Fibroblast of villous mesenchyme (primary cell): Measurements from ENCODE around the gene CAGE1. TPM values are rescaled to one million over a fixed set of nuclear protein-coding genes. Genes with fewer than 3 reads are reported as not detected.

ENCODE experiments used
- DNase-seq: peaks from one replicate; pipeline ENCODE4 v3.0.0-alpha.2; 2010; ENCODE audit warnings: low read depth
- H3K4me3 ChIP-seq: 2 replicates; pipeline ENCODE4 v1.5.1; 2011; ENCODE audit warnings: low read depth, mild to moderate bottlenecking, low read length
- total RNA-seq: library from RNA; depleted of rRNA; stranded (reverse); fragments of >200 nt; gene quantifications from 2 replicates; pipeline ENCODE4 v1.2.3, GENCODE V29; 2012
- TF ChIP-seq, protein P1 (sequence below): IDR thresholded peaks from 2 replicates; pipeline ENCODE4 v1.5.1; 2012; ENCODE audit warnings: low read depth, mild to moderate bottlenecking, low read length; ENCODE audit not compliant: insufficient read depth

CAGE1 gene
- total RNA-seq, 1 donor: under 0.01 TPM

DNA sequence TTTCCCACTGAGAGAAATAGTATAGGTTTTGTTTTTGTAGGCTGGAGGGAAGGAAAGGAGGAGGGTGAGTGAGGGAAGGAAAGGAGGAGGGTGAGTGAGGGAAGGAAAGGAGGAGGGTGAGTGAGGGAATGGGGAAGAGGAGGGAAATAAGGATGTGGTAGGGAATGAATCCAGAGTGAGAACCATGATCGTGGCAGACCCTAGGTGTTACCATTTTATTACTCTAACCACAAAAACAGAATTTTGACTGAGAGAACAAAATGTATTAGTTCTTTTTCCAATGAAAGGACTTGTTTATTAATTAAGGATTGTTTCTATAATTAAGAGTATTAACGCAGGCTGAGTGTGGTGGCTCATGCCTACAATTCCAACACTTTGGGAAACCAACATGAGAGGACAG, 92.9 kb downstream of the CAGE1 start:
- TF ChIP-seq, protein P1, sequence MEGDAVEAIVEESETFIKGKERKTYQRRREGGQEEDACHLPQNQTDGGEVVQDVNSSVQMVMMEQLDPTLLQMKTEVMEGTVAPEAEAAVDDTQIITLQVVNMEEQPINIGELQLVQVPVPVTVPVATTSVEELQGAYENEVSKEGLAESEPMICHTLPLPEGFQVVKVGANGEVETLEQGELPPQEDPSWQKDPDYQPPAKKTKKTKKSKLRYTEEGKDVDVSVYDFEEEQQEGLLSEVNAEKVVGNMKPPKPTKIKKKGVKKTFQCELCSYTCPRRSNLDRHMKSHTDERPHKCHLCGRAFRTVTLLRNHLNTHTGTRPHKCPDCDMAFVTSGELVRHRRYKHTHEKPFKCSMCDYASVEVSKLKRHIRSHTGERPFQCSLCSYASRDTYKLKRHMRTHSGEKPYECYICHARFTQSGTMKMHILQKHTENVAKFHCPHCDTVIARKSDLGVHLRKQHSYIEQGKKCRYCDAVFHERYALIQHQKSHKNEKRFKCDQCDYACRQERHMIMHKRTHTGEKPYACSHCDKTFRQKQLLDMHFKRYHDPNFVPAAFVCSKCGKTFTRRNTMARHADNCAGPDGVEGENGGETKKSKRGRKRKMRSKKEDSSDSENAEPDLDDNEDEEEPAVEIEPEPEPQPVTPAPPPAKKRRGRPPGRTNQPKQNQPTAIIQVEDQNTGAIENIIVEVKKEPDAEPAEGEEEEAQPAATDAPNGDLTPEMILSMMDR: no peak
- no peak overlapping the region for H3K4me3 ChIP-seq
- no peak for DNase-seq

DNA sequence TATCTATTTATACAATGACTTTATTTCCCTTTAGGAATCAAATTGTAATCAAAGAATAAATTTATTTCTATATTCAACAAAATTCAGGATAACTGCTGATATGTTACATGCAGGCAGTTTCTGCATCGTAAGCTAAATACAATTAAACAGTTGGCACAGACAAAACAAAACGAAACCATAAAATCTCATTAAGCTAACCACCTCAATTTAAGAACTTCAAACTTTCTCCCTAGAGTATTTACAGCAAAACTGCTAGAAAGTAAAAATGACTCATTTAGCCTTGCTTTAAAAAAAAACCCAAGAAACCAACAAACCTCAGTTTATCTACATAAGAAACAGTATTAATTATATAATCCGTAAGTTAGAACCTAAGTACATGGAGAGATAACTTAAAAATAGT, 93.6 kb downstream of the CAGE1 start:
- no peak for DNase-seq
- no peak overlapping the region for H3K4me3 ChIP-seq
- TF ChIP-seq, protein P1: no peak

DNA sequence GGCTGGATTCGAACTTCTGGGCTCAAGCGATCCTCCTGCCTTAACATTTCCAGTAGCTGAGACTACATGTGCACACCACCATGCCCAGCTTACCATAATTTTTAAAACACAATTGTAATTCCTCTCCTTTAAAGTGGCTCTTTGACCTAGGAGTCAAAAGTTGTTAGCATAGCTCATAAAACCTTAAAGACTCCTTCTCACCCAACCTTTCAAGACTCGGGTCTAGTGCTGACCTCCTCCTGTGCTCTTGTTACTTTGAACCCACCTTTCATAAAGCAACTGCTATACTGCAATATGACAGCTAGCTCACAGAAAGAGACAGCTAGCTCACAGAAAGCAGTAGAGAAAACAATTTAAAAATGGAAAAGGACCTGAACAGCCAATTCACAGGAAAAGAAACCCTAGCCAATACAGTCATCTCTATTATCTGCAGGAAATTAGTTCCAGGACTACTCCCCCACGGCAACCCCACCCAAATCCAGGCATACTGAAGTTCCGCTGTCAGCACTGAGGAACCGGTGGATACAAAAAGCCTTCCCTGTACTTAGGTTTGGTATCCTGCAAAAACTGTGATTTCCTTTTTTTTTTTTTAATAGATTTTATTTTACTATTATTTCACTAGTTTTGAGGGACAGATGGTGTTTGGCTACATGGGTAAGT, 96.8 kb downstream of the CAGE1 start:
- H3K4me3 ChIP-seq: no peak overlapping the region
- DNase-seq: no peak
- TF ChIP-seq, protein P1: no peak

DNA sequence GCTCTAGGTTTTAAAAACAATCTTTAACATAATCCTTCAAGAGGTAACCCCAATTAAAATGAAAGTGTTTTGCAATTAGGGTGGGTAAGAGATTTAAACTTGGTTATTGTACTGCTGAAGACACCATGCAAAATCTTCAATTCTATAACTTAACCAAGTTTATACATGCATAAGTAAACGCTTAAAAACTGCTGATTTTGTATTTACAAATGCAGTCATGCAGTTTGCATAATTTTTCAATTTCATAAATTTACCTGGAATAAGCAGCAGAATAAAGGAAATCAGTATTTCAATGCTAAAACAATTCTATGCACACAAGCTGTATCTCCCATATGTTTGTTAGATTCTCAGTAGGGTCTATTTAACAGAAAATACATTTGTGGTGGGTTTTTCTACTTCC, 99.5 kb downstream of the CAGE1 start:
- DNase-seq: no peak
- TF ChIP-seq, protein P1: no peak

DNA sequence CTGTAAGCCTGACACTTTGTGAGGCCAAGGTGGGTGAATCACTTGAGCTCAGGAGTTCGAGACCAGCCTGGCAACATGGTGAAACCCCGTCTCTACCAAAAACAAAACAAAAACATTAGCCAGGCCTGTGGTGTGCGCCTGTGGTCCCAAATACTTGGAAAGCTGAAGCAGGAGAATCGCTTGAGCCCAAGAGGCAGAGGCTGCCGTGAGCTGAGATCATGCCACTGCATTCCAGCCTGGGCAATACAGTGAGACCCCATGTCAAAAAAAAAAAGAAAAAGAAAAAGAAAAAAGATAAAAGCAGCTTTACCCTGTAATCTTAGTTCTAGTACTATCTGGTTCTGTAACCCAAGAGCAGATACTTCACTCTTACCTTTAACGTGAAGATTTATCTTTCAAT, 104.1 kb downstream of the CAGE1 start:
- no peak for DNase-seq
- TF ChIP-seq, protein P1: no peak
- no peak overlapping the region for H3K4me3 ChIP-seq

More for the DNA sequence above, 99.5 kb downstream of the CAGE1 start:
- H3K4me3 ChIP-seq: no peak overlapping the region

DNA sequence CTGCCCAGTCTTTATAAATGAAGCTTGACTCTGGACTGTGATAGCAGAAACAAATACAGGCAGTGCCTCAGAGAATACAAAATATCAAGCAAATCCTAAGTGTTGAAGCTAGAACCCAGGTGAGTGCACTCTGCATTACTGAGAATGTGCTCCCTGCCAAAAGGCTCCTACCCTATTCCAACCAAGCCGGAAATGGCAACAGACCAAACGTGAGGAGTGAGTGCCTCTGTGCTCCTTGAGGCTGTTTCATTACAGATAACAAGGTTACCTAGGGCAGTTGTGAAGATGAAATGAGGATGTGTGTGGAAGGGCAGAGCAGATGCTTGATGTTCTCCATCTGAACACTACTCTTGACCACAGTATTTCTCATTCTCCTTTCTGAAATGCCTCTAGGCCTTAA, 105.9 kb downstream of the CAGE1 start:
- DNase-seq: no peak
- H3K4me3 ChIP-seq: no peak overlapping the region
- TF ChIP-seq, protein P1: no peak
